ENCODE data around the gene PC.

The PC gene

DNA sequence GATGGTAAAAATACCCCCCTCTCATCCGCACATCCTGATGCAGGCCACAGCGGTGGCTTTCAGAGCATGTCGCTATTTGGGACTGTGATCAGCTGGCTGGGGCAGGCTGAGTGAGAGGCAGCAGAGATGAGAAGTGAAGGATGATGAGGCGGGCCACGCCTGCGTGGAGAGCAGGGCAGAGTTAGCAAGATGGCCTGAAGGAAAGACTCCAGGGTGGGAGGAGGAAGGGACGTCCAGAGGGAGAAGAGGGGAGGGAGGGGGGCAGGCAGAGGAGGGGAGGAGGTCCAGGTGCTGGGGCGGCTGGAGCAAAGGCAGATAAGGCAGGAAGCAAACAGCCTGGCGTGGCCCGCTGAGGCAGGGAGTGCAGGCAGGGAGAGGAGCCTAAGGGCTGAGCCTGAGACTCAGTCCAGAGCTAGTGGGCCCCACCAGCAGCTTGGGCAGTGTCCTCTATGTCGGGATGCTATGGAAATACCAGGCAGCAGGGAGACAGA lies 72.2 kb downstream of the PC start:
- no peak for DNase-seq
- TF ChIP-seq, protein P1, sequence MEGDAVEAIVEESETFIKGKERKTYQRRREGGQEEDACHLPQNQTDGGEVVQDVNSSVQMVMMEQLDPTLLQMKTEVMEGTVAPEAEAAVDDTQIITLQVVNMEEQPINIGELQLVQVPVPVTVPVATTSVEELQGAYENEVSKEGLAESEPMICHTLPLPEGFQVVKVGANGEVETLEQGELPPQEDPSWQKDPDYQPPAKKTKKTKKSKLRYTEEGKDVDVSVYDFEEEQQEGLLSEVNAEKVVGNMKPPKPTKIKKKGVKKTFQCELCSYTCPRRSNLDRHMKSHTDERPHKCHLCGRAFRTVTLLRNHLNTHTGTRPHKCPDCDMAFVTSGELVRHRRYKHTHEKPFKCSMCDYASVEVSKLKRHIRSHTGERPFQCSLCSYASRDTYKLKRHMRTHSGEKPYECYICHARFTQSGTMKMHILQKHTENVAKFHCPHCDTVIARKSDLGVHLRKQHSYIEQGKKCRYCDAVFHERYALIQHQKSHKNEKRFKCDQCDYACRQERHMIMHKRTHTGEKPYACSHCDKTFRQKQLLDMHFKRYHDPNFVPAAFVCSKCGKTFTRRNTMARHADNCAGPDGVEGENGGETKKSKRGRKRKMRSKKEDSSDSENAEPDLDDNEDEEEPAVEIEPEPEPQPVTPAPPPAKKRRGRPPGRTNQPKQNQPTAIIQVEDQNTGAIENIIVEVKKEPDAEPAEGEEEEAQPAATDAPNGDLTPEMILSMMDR (IDR thresholded peaks at IDR 0.05) = no peak
- no peak overlapping the region for H3K27ac ChIP-seq
- H3K27me3 ChIP-seq = no peaks in the 10 kb centered on the region
- H3K36me3 ChIP-seq = no peaks in the 10 kb centered on the region
- H3K9me3 ChIP-seq = no peaks in the 10 kb centered on the region
- intact Hi-C loops (cut with DNase I; ENCODE audit: low total_unique reads) = no loop called here
- H3K4me3 ChIP-seq = no peak overlapping the region
- H3K4me1 ChIP-seq = peaks cover 0 to 5% (median 0%) of the 10 kb centered on the region in 4 donors

DNA sequence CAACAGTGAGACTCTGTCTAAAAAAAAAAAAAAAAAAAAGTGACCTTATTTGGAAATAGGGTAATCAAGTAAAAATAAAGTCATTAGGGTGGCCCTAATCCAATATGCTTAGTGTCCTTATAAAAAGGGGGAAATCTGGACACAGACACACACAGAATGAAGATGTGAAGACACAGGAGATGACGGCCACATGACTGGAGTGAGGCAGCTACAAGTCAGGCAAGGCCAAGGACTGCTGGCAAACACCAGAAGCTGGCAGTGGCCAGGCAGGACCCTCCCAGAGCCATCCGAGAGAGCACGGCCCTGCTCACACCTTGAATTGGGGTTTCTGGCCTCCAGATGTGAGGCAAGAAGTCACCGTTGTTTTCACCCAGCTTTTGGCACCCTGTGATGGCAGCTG lies 72.7 kb downstream of the PC start:
- Histone ChIP-seq H3K9me3 (no peaks in the 10 kb centered on the region), H3K27me3 (peaks cover 0 to 3% of the 10 kb centered on the region in 2 donors), H3K4me1 (peaks cover 0 to 10% (median 0%) of the 10 kb centered on the region in 4 donors), H3K4me3 (no peak overlapping the region), H3K36me3 (no peaks in the 10 kb centered on the region), H3K27ac (no peak overlapping the region)
- DNase-seq = no peak
- TF ChIP-seq, protein P1 (IDR thresholded peaks at IDR 0.05) = no peak
- intact Hi-C loops (cut with DNase I; ENCODE audit: low total_unique reads) = no loop called here

DNA sequence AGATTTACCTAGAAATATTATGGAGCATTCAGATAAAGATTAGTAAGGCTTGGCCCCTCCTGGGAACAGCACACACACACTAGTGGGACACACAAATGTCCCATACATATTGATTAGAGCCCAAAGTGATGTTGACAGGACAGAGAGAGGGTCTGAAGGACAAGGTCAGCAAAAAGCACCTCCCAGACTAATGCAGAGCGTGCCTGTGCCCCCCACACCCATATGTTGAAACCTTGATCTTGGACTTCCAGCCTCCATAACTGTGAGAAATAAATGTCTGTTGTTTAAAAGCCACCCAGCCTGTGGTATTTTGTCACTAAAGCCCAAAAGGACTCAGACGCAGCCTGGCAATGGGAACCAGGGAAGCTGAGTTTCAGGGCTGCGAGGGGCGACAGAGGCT lies 73.7 kb downstream of the PC start:
- TF ChIP-seq, protein P1 (IDR thresholded peaks at IDR 0.05) = no peak
- Histone ChIP-seq H3K36me3 (no peaks in the 10 kb centered on the region), H3K9me3 (no peaks in the 10 kb centered on the region), H3K4me1 (peaks cover 0 to 20% (median 0%) of the 10 kb centered on the region in 4 donors), H3K27ac (no peak overlapping the region), H3K27me3 (peaks cover 0 to 4% of the 10 kb centered on the region in 2 donors), H3K4me3 (no peak overlapping the region)
- no peak for DNase-seq
- intact Hi-C loops (cut with DNase I; ENCODE audit: low total_unique reads) = no loop called here

DNA sequence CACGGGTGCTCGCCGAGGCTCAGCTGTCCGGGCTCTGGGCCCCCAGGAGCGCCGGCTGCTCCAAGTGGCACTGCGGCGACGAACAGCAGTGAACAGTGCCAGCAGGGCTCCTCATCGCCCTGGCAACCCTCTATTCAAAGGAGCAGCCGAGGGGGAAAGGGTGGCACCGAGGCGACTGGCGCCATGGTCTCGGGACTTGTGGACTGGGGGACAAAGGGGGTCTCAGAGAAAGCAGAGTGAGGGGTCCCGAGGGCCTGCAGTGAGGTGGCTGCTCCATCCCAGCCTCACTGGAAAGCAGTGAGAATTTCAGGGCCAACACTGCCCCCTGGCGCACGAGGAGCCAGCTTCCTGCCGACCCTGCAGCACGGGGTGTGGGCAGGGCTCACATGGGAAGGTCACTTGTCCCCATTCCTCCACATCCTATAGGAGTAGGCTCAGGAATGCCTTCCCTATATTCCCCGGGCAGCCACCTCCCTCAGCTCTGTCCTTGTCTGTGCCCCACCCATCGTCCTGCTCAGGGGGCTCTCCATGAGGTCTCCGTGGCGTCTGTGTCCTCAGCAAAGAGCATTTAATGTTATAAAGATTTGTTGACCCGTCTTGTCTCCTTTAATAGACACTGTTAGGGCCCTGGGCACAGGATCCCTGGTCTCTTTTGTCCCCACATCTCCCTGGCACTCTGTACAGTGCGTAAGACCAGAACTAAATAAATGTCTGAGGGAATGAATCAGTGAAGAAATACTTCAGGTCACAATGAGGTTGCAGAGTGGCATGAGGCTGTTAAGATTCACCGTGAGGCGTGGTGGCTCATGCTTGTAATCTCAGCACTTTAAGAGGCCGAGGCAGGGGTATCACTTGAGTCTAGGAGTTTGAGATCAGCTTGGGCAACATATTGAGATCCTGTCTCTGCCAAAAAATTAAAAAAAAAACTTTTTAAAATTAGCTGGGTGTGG lies 74.9 kb downstream of the PC start:
- Histone ChIP-seq H3K27ac (no peak overlapping the region), H3K4me3 (no peak overlapping the region), H3K27me3 (peaks cover 0 to 4% of the 10 kb centered on the region in 2 donors), H3K4me1 (peaks cover 0 to 30% (median 0%) of the 10 kb centered on the region in 4 donors), H3K36me3 (no peaks in the 10 kb centered on the region), H3K9me3 (no peaks in the 10 kb centered on the region)
- intact Hi-C loops (cut with DNase I; ENCODE audit: low total_unique reads) = no loop called here
- TF ChIP-seq, protein P1 (IDR thresholded peaks at IDR 0.05) = peak; percentile 35 to 46
- DNase-seq = no peak

DNA sequence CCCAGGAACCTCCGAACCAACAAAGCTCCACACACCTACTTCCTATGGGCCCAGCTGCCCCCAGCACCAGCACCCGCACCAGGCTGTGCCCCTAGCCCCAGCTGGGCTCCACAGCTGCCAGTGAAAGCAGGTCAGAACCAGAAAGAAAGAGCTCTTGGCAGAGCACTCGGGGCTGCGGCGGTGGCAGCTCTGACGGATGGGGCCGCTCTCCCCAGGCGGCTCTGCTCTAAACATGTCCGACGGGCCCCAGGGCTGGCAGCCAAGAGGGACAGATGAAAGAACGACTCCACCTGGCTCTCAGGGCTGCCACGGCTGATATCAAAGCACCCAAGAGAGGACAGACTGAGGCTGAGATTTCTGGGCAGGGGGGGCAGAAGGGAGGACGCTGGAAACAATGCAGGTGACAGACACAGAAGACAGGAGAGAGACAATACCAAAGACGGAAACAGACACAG lies 75.6 kb downstream of the PC start:
- Histone ChIP-seq H3K27ac (no peak overlapping the region), H3K36me3 (no peaks in the 10 kb centered on the region), H3K27me3 (peaks cover 0 to 4% of the 10 kb centered on the region in 2 donors), H3K4me3 (no peak overlapping the region), H3K9me3 (no peaks in the 10 kb centered on the region), H3K4me1 (peaks cover 0 to 30% (median 0%) of the 10 kb centered on the region in 4 donors)
- no peak for DNase-seq
- TF ChIP-seq, protein P1 (IDR thresholded peaks at IDR 0.05) = no peak
- intact Hi-C loops (cut with DNase I; ENCODE audit: low total_unique reads) = no loop called here

Measured in tibial artery (tissue), 4 donors.